Measurements from ENCODE around the gene OAF.

Gene OAF
- long read RNA-seq, partial matches to known transcripts: 0 of 4 reads
- long read RNA-seq, other reads (novel, unspliced or antisense): 3 of 4 reads

DNA sequence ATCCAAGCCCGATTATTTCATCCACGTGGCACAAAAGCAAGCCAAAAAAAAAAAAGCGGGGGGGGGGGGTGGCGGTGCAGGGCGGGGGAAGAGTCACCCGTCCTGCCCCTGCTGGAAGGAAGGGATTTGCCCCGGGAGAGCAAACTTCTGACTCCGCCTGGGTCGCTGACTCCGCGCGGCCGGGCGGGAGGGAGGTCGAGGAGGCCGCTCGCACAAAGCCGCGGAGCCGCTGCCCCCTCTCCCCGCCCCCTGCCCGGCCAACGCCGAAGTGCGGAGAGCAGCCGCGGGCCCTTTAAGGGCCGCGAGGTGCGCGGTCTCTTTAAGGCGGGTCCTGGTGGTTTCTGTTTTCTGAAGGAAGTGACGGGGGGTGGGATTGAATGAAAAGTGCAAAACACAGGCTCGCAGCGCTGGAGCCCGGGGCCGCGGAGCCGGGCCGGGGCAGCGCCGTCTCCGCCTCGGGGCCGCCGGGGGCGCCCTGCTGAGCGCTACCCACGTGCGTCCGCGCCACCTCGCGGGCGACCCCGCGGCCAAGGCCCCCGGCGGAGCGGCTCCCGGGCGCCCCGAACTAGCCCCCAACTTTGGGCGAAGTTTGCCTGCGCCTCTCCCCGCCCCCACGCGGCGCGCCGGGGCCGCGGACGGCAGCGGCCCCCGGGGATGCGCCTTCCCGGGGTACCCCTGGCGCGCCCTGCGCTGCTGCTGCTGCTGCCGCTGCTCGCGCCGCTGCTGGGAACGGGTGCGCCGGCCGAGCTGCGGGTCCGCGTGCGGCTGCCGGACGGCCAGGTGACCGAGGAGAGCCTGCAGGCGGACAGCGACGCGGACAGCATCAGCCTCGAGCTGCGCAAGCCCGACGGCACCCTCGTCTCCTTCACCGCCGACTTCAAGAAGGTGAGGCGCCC, at the start of gene OAF:
Gene OAF (plus strand): TSS at position 407 of the 896 bp plus-strand sequence. CDS start 248 bp downstream, at position 655.
- peak; percentile 25; the same call in 1 of the 2 replicates for TF ChIP-seq SPI1 (IDR thresholded peaks at IDR 0.05; ENCODE audit: borderline replicate concordance, low read depth)
- TF ChIP-seq POLR2AphosphoS5 (IDR thresholded peaks at IDR 0.05; ENCODE audit: low read depth): no peak
- H3K27ac ChIP-seq (replicated peaks): peak within 1 kb of the TSS; percentile 63
- no peaks in the 10 kb centered on the region for H3K27me3 ChIP-seq (ENCODE audit: insufficient read depth, poor library complexity, severe bottlenecking)
- DNase-seq (ENCODE audit: low read depth in 1 of 2, low spot score in 1 of 2): peak; percentile 35 to 72
- H3K4me3 ChIP-seq (replicated peaks; ENCODE audit: insufficient read depth, low read length): peak within 1 kb of the TSS; percentile 57

DNA sequence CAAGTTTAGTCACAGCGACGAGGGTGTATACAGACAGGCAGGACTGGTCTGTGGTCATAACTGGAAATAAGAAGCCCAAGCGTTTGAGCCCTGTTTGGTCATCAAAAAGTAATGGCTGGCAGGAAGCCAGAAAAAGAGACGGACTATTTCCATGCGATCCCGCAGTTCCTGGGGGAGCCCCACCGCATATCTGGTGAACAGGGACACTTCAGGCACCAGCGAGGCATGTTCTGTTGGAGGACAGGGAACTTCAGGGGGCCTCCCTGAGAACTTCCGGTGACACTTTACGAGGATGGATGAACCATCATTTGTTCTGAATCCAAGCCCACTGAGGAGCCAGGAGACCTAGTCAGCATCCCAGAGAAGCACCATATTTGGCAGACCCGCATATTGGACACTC, 43.2 kb upstream of the OAF start:
- no peak overlapping the region for H3K27ac ChIP-seq (replicated peaks)
- no peak for DNase-seq (ENCODE audit: low read depth in 1 of 2, low spot score in 1 of 2)
- TF ChIP-seq CTCF (IDR thresholded peaks at IDR 0.05; ENCODE audit: insufficient read depth, low read length) (no peak), GABPA (IDR thresholded peaks at IDR 0.05; ENCODE audit: low read depth) (no peak), POLR2AphosphoS5 (IDR thresholded peaks at IDR 0.05; ENCODE audit: low read depth) (no peak), SPI1 (IDR thresholded peaks at IDR 0.05; ENCODE audit: borderline replicate concordance, low read depth) (no peak)
- TF ChIP-seq, protein P1, sequence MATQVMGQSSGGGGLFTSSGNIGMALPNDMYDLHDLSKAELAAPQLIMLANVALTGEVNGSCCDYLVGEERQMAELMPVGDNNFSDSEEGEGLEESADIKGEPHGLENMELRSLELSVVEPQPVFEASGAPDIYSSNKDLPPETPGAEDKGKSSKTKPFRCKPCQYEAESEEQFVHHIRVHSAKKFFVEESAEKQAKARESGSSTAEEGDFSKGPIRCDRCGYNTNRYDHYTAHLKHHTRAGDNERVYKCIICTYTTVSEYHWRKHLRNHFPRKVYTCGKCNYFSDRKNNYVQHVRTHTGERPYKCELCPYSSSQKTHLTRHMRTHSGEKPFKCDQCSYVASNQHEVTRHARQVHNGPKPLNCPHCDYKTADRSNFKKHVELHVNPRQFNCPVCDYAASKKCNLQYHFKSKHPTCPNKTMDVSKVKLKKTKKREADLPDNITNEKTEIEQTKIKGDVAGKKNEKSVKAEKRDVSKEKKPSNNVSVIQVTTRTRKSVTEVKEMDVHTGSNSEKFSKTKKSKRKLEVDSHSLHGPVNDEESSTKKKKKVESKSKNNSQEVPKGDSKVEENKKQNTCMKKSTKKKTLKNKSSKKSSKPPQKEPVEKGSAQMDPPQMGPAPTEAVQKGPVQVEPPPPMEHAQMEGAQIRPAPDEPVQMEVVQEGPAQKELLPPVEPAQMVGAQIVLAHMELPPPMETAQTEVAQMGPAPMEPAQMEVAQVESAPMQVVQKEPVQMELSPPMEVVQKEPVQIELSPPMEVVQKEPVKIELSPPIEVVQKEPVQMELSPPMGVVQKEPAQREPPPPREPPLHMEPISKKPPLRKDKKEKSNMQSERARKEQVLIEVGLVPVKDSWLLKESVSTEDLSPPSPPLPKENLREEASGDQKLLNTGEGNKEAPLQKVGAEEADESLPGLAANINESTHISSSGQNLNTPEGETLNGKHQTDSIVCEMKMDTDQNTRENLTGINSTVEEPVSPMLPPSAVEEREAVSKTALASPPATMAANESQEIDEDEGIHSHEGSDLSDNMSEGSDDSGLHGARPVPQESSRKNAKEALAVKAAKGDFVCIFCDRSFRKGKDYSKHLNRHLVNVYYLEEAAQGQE (IDR thresholded peaks at IDR 0.05; ENCODE audit: insufficient replicate concordance, low read depth): no peak
- peaks cover 14% of the 10 kb centered on the region for H3K27me3 ChIP-seq (ENCODE audit: insufficient read depth, poor library complexity, severe bottlenecking)
- no peak overlapping the region for H3K4me3 ChIP-seq (replicated peaks; ENCODE audit: insufficient read depth, low read length)

- TF ChIP-seq, protein P1 (IDR thresholded peaks at IDR 0.05; ENCODE audit: insufficient replicate concordance, low read depth): no peak
- TF ChIP-seq CTCF (IDR thresholded peaks at IDR 0.05; ENCODE audit: insufficient read depth, low read length) (no peak), GABPA (IDR thresholded peaks at IDR 0.05; ENCODE audit: low read depth) (no peak)
- DNase-seq (ENCODE audit: low read depth in 1 of 2, low spot score in 1 of 2): no peak
- Histone ChIP-seq H3K4me3 (replicated peaks; ENCODE audit: insufficient read depth, low read length) (peak overlapping the region; percentile 42), H3K27ac (replicated peaks) (no peak overlapping the region), H3K27me3 (ENCODE audit: insufficient read depth, poor library complexity, severe bottlenecking) (peaks cover 14% of the 10 kb centered on the region)
Measured at GRCh38 chr11:120168108-120168959, 42.5 kb upstream of the OAF start.
